Body of pancreas (tissue), 4 donors: Measurements from ENCODE around the gene KIF16B.

Experiments used
- POLR2A ChIP-seq, 3 donors: fragments of 450-650 bp; IDR thresholded peaks; one replicate each; pipeline ENCODE4 v1.6.1; 2016; ENCODE audit warnings: antibody characterized with exemption in 3 of 3, mild to moderate bottlenecking in 2 of 3
- TF ChIP-seq, protein P1 (sequence below), 7 experiments: fragments of 450-650 bp in 4 of 7; fragments of 200-600 bp in 3 of 7; sonication (generic) in 3 of 7; IDR thresholded peaks; one replicate each; pipeline ENCODE4 v1.5.1; 2016 to 2019; ENCODE audit warnings: antibody characterized with exemption in 7 of 7

DNA sequence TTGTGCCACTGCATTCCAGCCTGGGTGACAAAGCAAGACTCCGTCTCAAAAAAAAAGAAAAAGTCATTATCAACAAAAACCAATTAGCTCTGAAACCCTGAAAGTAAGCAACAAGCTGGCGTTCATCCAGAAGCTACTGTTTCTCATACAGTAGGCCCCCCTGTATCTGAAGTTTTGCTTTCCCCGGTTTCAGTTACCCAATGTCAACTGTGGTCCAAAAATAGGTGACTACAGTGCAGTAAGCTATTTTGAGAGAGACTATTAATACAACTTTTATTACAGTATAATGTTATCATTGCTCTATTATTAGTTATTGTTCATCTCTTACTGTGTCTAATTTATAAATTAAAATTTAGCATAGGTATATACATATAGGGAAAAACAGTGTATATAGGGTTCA is 135.1 kb downstream of the KIF16B start:
- TF ChIP-seq, protein P1, sequence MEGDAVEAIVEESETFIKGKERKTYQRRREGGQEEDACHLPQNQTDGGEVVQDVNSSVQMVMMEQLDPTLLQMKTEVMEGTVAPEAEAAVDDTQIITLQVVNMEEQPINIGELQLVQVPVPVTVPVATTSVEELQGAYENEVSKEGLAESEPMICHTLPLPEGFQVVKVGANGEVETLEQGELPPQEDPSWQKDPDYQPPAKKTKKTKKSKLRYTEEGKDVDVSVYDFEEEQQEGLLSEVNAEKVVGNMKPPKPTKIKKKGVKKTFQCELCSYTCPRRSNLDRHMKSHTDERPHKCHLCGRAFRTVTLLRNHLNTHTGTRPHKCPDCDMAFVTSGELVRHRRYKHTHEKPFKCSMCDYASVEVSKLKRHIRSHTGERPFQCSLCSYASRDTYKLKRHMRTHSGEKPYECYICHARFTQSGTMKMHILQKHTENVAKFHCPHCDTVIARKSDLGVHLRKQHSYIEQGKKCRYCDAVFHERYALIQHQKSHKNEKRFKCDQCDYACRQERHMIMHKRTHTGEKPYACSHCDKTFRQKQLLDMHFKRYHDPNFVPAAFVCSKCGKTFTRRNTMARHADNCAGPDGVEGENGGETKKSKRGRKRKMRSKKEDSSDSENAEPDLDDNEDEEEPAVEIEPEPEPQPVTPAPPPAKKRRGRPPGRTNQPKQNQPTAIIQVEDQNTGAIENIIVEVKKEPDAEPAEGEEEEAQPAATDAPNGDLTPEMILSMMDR (IDR thresholded peaks at IDR 0.05): no peak
- TF ChIP-seq POLR2A (IDR thresholded peaks at IDR 0.05): no peak
